Loucy (cell line): ENCODE results near the gene PLEKHN1.

Source experiments
- EZH2phosphoT487 ChIP-seq: fragments of 200-600 bp; IDR thresholded peaks from 2 replicates; pipeline ENCODE4 v1.6.1; 2018; ENCODE audit warnings: antibody characterized with exemption, mild to moderate bottlenecking, moderate library complexity, borderline replicate concordance
- TF ChIP-seq, protein P1 (sequence below): fragments of 200-600 bp; sonication (generic); conservative IDR thresholded peaks from 2 replicates; pipeline ENCODE4 v1.5.1; 2014; ENCODE audit warnings: mild to moderate bottlenecking, antibody characterized with exemption, low read length

DNA sequence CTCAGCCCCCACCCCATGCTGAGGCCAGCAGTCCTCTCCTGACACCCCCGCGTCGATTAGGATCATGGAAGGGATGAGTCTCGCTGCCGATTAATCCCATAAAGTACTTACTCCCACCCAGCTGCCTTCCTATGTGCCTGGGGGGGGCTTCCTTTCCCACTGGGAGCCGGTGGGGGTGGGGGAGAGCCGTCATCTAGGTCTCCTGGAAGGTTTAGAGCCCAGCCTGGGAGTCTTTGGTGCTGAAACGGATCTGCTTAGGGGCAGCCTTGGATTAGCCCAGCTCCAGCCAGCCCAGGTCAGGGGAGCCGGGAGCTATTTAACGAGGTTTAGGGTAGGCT is 32.7 kb upstream of the PLEKHN1 start:
- TF ChIP-seq, protein P1, sequence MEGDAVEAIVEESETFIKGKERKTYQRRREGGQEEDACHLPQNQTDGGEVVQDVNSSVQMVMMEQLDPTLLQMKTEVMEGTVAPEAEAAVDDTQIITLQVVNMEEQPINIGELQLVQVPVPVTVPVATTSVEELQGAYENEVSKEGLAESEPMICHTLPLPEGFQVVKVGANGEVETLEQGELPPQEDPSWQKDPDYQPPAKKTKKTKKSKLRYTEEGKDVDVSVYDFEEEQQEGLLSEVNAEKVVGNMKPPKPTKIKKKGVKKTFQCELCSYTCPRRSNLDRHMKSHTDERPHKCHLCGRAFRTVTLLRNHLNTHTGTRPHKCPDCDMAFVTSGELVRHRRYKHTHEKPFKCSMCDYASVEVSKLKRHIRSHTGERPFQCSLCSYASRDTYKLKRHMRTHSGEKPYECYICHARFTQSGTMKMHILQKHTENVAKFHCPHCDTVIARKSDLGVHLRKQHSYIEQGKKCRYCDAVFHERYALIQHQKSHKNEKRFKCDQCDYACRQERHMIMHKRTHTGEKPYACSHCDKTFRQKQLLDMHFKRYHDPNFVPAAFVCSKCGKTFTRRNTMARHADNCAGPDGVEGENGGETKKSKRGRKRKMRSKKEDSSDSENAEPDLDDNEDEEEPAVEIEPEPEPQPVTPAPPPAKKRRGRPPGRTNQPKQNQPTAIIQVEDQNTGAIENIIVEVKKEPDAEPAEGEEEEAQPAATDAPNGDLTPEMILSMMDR = no peak
- TF ChIP-seq EZH2phosphoT487 = no peak
